ENCODE data around the gene SNX17. TPM values are rescaled to one million over a fixed set of nuclear protein-coding genes. Genes with fewer than 3 reads are reported as not detected.

Gene SNX17
- total RNA-seq, 6 experiments from 2014 or later: 140 to 160 (median 150) TPM

- no peak for TF ChIP-seq CTCF (IDR thresholded peaks at IDR 0.05)
- DNase-seq: peak; percentile 33
- H3K36me3 Mint-ChIP-seq (ENCODE audit: low read depth): peaks cover 59% of the 10 kb centered on the region
- H3K9me3 Mint-ChIP-seq: no peaks in the 10 kb centered on the region
- peak overlapping the region; percentile 97 for H3K27ac Mint-ChIP-seq
- peaks cover 11% of the 10 kb centered on the region for H3K27me3 Mint-ChIP-seq (ENCODE audit: insufficient read depth)
- H3K4me1 Mint-ChIP-seq (ENCODE audit: low read depth): peaks cover 29% of the 10 kb centered on the region
- peak overlapping the region; percentile 93 for H3K4me3 Mint-ChIP-seq
Observed at GRCh38 chr2:27379836-27380625, 9.6 kb downstream of the SNX17 start.

- H3K4me3 Mint-ChIP-seq: peak within 1 kb of the TSS; percentile 93
Observed at GRCh38 chr2:27380626-27381545, 10.5 kb downstream of the SNX17 start, which contains the start of gene ZNF513. ZNF513 (minus strand) TSS chr2:27380734; CDS start chr2:27380526, 208 bp downstream.

GRCh38 chr2:27381577-27382181 is 11.3 kb downstream of the SNX17 start:
- Mint-ChIP-seq H3K36me3 (ENCODE audit: low read depth) (peaks cover 59% of the 10 kb centered on the region), H3K4me3 (peak overlapping the region; percentile 27; the same call in 1 of the 2 replicates), H3K9me3 (no peaks in the 10 kb centered on the region), H3K4me1 (ENCODE audit: low read depth) (peaks cover 29% of the 10 kb centered on the region), H3K27ac (peak overlapping the region; percentile 97), H3K27me3 (ENCODE audit: insufficient read depth) (peaks cover 11% of the 10 kb centered on the region)
- no peak for DNase-seq
- no peak for TF ChIP-seq CTCF (IDR thresholded peaks at IDR 0.05)

More at GRCh38 chr2:27380626-27381545, 10.5 kb downstream of the SNX17 start, which contains the start of gene ZNF513:
- TF ChIP-seq CTCF (IDR thresholded peaks at IDR 0.05): no peak
- DNase-seq: peak; percentile 91
- Mint-ChIP-seq H3K9me3 (no peaks in the 10 kb centered on the region), H3K27ac (peak within 1 kb of the TSS; percentile 97), H3K27me3 (ENCODE audit: insufficient read depth) (peaks cover 11% of the 10 kb centered on the region), H3K4me1 (ENCODE audit: low read depth) (peaks cover 29% of the 10 kb centered on the region), H3K36me3 (ENCODE audit: low read depth) (peaks cover 63% of the 10 kb centered on the region)

- no peak for TF ChIP-seq CTCF (IDR thresholded peaks at IDR 0.05)
- peaks cover 11% of the 10 kb centered on the region; the same call in 1 of the 2 replicates for H3K4me1 Mint-ChIP-seq (ENCODE audit: low read depth)
- H3K36me3 Mint-ChIP-seq (ENCODE audit: low read depth): peaks cover 6% of the 10 kb centered on the region; the same call in 1 of the 2 replicates
- no peaks in the 10 kb centered on the region for H3K9me3 Mint-ChIP-seq
- no peaks in the 10 kb centered on the region for H3K27me3 Mint-ChIP-seq (ENCODE audit: insufficient read depth)
- DNase-seq: no peak
- H3K27ac Mint-ChIP-seq: no peak overlapping the region
- H3K4me3 Mint-ChIP-seq: no peak overlapping the region
Observed at GRCh38 chr2:27390822-27391679, 20.6 kb downstream of the SNX17 start.

Data from HFFc6 (cell line).